GM11168 (cell line): ENCODE results near the gene PDE10A.

Source experiments
- in situ Hi-C: fragments of 300-500 bp; cut with MboI; formaldehyde crosslinking; loops from one replicate; pipeline ENCODE4 v1.12.0; 2022; ENCODE audit warnings: low sequenced_read_pairs; ENCODE audit not compliant: unreplicated experiment

Gene PDE10A

GRCh38 chr6:165447141-165447540 lies 215.9 kb downstream of the PDE10A start:
- in situ Hi-C loops = loop anchor here (10.0 kb wide), 1 partner anchor 408 kb away; no protein-coding TSS in a partner anchor

GRCh38 chr6:165446331-165446730 lies 216.7 kb downstream of the PDE10A start:
- in situ Hi-C loops = loop anchor here (10.0 kb wide), 1 partner anchor 408 kb away; no protein-coding TSS in a partner anchor

- in situ Hi-C loops = loop anchor here (10.0 kb wide), 1 partner anchor 411 kb away; no protein-coding TSS in a partner anchor
Observed at GRCh38 chr6:165443462-165443861, 219.6 kb downstream of the PDE10A start.

- in situ Hi-C loops = loop anchor here (10.0 kb wide), 1 partner anchor 414 kb away; no protein-coding TSS in a partner anchor
Observed at GRCh38 chr6:165441181-165441580, 221.9 kb downstream of the PDE10A start.

- in situ Hi-C loops = loop anchor here (10.0 kb wide), 1 partner anchor 415 kb away; no protein-coding TSS in a partner anchor
Observed at GRCh38 chr6:165439928-165440554, 223.0 kb downstream of the PDE10A start.

- in situ Hi-C loops = no loop called here
Observed at GRCh38 chr6:165426892-165427291, 236.1 kb downstream of the PDE10A start.

GRCh38 chr6:165422192-165422591 lies 240.8 kb downstream of the PDE10A start:
- in situ Hi-C loops = no loop called here

- in situ Hi-C loops = no loop called here
Observed at GRCh38 chr6:165417278-165417865, 245.7 kb downstream of the PDE10A start.

- in situ Hi-C loops = no loop called here
Observed at GRCh38 chr6:165404697-165405096, 258.3 kb downstream of the PDE10A start.

GRCh38 chr6:165404296-165404695 lies 258.7 kb downstream of the PDE10A start:
- in situ Hi-C loops = no loop called here

- in situ Hi-C loops = no loop called here
Observed at GRCh38 chr6:165403006-165403595, 259.9 kb downstream of the PDE10A start.

GRCh38 chr6:165401092-165401491 lies 261.9 kb downstream of the PDE10A start:
- in situ Hi-C loops = no loop called here

- in situ Hi-C loops = no loop called here
Observed at GRCh38 chr6:165390475-165390874, 272.6 kb downstream of the PDE10A start.

GRCh38 chr6:165389534-165389933 lies 273.5 kb downstream of the PDE10A start:
- in situ Hi-C loops = no loop called here

GRCh38 chr6:165383323-165383722 lies 279.7 kb downstream of the PDE10A start:
- in situ Hi-C loops = no loop called here

- in situ Hi-C loops = no loop called here
Observed at GRCh38 chr6:165376100-165376499, 286.9 kb downstream of the PDE10A start.

- in situ Hi-C loops = no loop called here
Observed at GRCh38 chr6:165365371-165365770, 297.7 kb downstream of the PDE10A start.

GRCh38 chr6:165345700-165346099 lies 317.3 kb downstream of the PDE10A start:
- in situ Hi-C loops = no loop called here

GRCh38 chr6:165340532-165340931 lies 322.5 kb downstream of the PDE10A start:
- in situ Hi-C loops = no loop called here

GRCh38 chr6:165325609-165326008 lies 337.4 kb downstream of the PDE10A start:
- in situ Hi-C loops = no loop called here

- in situ Hi-C loops = no loop called here
Observed at GRCh38 chr6:165321555-165322145, 341.4 kb downstream of the PDE10A start.
